HepG2 (cell line): ENCODE measurements around the gene SEC14L6. TPM values are rescaled to one million over a fixed set of nuclear protein-coding genes. Genes with fewer than 3 reads are reported as not detected.

Experiments used
- ATAD3A ChIP-seq: sonication (generic); formaldehyde crosslinking; IDR thresholded peaks from 2 replicates; pipeline ENCODE4 v1.4.0; 2020; ENCODE audit warnings: missing genetic modification reagents
- CAMTA2 ChIP-seq: sonication (generic); formaldehyde crosslinking; IDR thresholded peaks from 2 replicates; pipeline ENCODE4 v1.4.0; 2020; ENCODE audit warnings: mild to moderate bottlenecking, missing genetic modification reagents, borderline replicate concordance
- FOXM1 ChIP-seq: sonication (generic); formaldehyde crosslinking; IDR thresholded peaks from 2 replicates; pipeline ENCODE4 v1.5.0; 2020; ENCODE audit warnings: missing genetic modification reagents
- KDM5B ChIP-seq: sonication (generic); formaldehyde crosslinking; IDR thresholded peaks from 2 replicates; pipeline ENCODE4 v1.4.0; 2020; ENCODE audit warnings: missing genetic modification reagents, mild to moderate bottlenecking, borderline replicate concordance
- MXI1 ChIP-seq: IDR thresholded peaks from 3 replicates; pipeline ENCODE4 v1.6.1; 2012; ENCODE audit warnings: low read depth, low read length, inconsistent platforms, borderline replicate concordance
- NAIF1 ChIP-seq: sonication (generic); formaldehyde crosslinking; IDR thresholded peaks from 2 replicates; pipeline ENCODE4 v1.5.0; 2020; ENCODE audit warnings: mild to moderate bottlenecking, missing genetic modification reagents, borderline replicate concordance
- NR2C2 ChIP-seq: sonication (generic); formaldehyde crosslinking; IDR thresholded peaks from 2 replicates; pipeline ENCODE4 v1.4.0; 2020; ENCODE audit warnings: missing genetic modification reagents, mild to moderate bottlenecking, moderate library complexity, borderline replicate concordance
- PLSCR1 ChIP-seq: sonication (generic); formaldehyde crosslinking; IDR thresholded peaks from 2 replicates; pipeline ENCODE4 v1.5.0; 2020; ENCODE audit warnings: missing genetic modification reagents, mild to moderate bottlenecking, borderline replicate concordance
- PREB ChIP-seq: sonication (generic); formaldehyde crosslinking; IDR thresholded peaks from 2 replicates; pipeline ENCODE4 v1.4.0; 2020; ENCODE audit warnings: missing genetic modification reagents
- RAD21 ChIP-seq: fragments of 450-650 bp; formaldehyde crosslinking; IDR thresholded peaks from 2 replicates; pipeline ENCODE4 v1.5.0; 2020; ENCODE audit warnings: mild to moderate bottlenecking
- SAFB2 ChIP-seq: sonication (generic); formaldehyde crosslinking; IDR thresholded peaks from 2 replicates; pipeline ENCODE4 v1.5.1; 2020; ENCODE audit warnings: missing genetic modification reagents, low read depth, mild to moderate bottlenecking, borderline replicate concordance
- SAP130 ChIP-seq: IDR thresholded peaks from 2 replicates; pipeline ENCODE4 v1.6.1; 2016; ENCODE audit warnings: low read depth
- SKI ChIP-seq: fragments of 450-650 bp; IDR thresholded peaks from one replicate; pipeline ENCODE4 v1.6.1; 2018; ENCODE audit warnings: mild to moderate bottlenecking; ENCODE audit not compliant: partially characterized antibody
- TCF7 ChIP-seq: sonication (generic); IDR thresholded peaks from 2 replicates; pipeline ENCODE4 v1.6.1; 2016; ENCODE audit warnings: antibody characterized with exemption, low read depth
- ZBTB10 ChIP-seq: sonication (generic); formaldehyde crosslinking; IDR thresholded peaks from 2 replicates; pipeline ENCODE4 v1.4.0; 2020; ENCODE audit warnings: missing genetic modification reagents, borderline replicate concordance
- ZBTB38 ChIP-seq: sonication (generic); formaldehyde crosslinking; IDR thresholded peaks from 2 replicates; pipeline ENCODE4 v1.5.1; 2020; ENCODE audit warnings: mild to moderate bottlenecking, missing genetic modification reagents
- ZNF124 ChIP-seq: sonication (generic); formaldehyde crosslinking; IDR thresholded peaks from 2 replicates; pipeline ENCODE4 v1.4.0; 2020; ENCODE audit warnings: missing genetic modification reagents
- ZNF234 ChIP-seq: sonication (generic); formaldehyde crosslinking; conservative IDR thresholded peaks from 2 replicates; pipeline ENCODE4 v1.5.1; 2020; ENCODE audit warnings: mild to moderate bottlenecking, missing genetic modification reagents
- ZNF281 ChIP-seq: sonication (generic); formaldehyde crosslinking; IDR thresholded peaks from 2 replicates; pipeline ENCODE4 v1.4.0; 2020; ENCODE audit warnings: missing genetic modification reagents, borderline replicate concordance
- ZNF317 ChIP-seq: sonication (generic); formaldehyde crosslinking; IDR thresholded peaks from 2 replicates; pipeline ENCODE4 v1.5.0; 2020; ENCODE audit warnings: mild to moderate bottlenecking, missing genetic modification reagents
- ZNF547 ChIP-seq: sonication (generic); formaldehyde crosslinking; IDR thresholded peaks from 2 replicates; pipeline ENCODE4 v1.5.1; 2020; ENCODE audit warnings: mild to moderate bottlenecking, missing genetic modification reagents
- ZNF562 ChIP-seq: sonication (generic); formaldehyde crosslinking; IDR thresholded peaks from 2 replicates; pipeline ENCODE4 v1.8.0; 2022; ENCODE audit warnings: missing genetic modification reagents, borderline replicate concordance
- ZNF772 ChIP-seq: sonication (generic); formaldehyde crosslinking; IDR thresholded peaks from 2 replicates; pipeline ENCODE4 v1.5.0; 2020; ENCODE audit warnings: mild to moderate bottlenecking, missing genetic modification reagents
- ZNF891 ChIP-seq: sonication (generic); formaldehyde crosslinking; IDR thresholded peaks from 2 replicates; pipeline ENCODE4 v1.5.0; 2020; ENCODE audit warnings: mild to moderate bottlenecking, missing genetic modification reagents
- polyA plus RNA-seq, 8 experiments: library from polyadenylated mRNA; depleted of rRNA in 3 of 8; stranded (reverse) in 7 of 8; unstranded in 1 of 8; fragments of >200 nt; fragmentation: Illumina TruSeq in 4 of 8; extraction: Trizol in 4 of 8; gene quantifications; 2 replicates each; pipeline versions ENCODE4 v1.2.1 to v1.2.3, GENCODE V29; 2011 to 2016; ENCODE audit warnings: low read depth in 4 of 8, missing spikeins in 1 of 8, mixed read lengths in 1 of 8; ENCODE audit not compliant: insufficient read depth in 1 of 8
- total RNA-seq, 5 experiments: library from RNA; depleted of rRNA; stranded (reverse); fragments of >200 nt; fragmentation: Illumina TruSeq; extraction: Trizol; gene quantifications; 2 replicates each; pipeline ENCODE4 v1.2.3, GENCODE V29; 2016; ENCODE audit warnings: low read depth in 1 of 5

SEC14L6 gene
- total and polyA plus RNA-seq, 2 of the 13 experiments (the other 11 are each of a cell fraction or from before 2014, with no cell fraction given) = 0.09 to 9.3 TPM

- TF ChIP-seq PREB (CRISPR knock-in tag) (no peak), SKI (no peak), CAMTA2 (no peak), ZNF317 (CRISPR knock-in tag) (no peak), SAP130 (CRISPR knock-in tag) (0 out of 2 replicates have a peak, but pooled peaks have one; percentile 12), ZNF562 (CRISPR knock-in tag) (no peak), KDM5B (CRISPR knock-in tag) (no peak), ZNF547 (CRISPR knock-in tag) (0 out of 2 replicates have a peak, but pooled peaks have one; percentile 11), ZBTB10 (no peak), MXI1 (no peak), ATAD3A (CRISPR knock-in tag) (no peak), ZNF124 (no peak), ZNF772 (CRISPR knock-in tag) (no peak), FOXM1 (no peak), PLSCR1 (CRISPR knock-in tag) (no peak), ZNF891 (CRISPR knock-in tag) (no peak), ZBTB38 (CRISPR knock-in tag) (no peak), ZNF234 (no peak), NR2C2 (no peak), TCF7 (no peak), ZNF281 (CRISPR knock-in tag) (no peak), RAD21 (0 out of 2 replicates have a peak, but pooled peaks have one; percentile 17), NAIF1 (CRISPR knock-in tag) (no peak), SAFB2 (no peak)
Observed at GRCh38 chr22:30574997-30575671, 28.6 kb upstream of the SEC14L6 start (continued).
